ENCODE data around the gene RNF44.

The RNF44 gene

GRCh38 chr5:176508603-176509002, 28.6 kb downstream of the RNF44 start:
- no peak for DNase-seq (ENCODE audit: low read depth)
- no peak overlapping the region for H3K4me3 ChIP-seq (ENCODE audit: low read length)
- TF ChIP-seq CTCF (conservative IDR thresholded peaks at IDR 0.05; ENCODE audit: low read depth, low read length) = no peak

- no peak overlapping the region for H3K4me3 ChIP-seq (ENCODE audit: low read length)
- no peak for TF ChIP-seq CTCF (conservative IDR thresholded peaks at IDR 0.05; ENCODE audit: low read depth, low read length)
- no peak for DNase-seq (ENCODE audit: low read depth)
Observed at GRCh38 chr5:176507911-176508310, 29.3 kb downstream of the RNF44 start.

DNA sequence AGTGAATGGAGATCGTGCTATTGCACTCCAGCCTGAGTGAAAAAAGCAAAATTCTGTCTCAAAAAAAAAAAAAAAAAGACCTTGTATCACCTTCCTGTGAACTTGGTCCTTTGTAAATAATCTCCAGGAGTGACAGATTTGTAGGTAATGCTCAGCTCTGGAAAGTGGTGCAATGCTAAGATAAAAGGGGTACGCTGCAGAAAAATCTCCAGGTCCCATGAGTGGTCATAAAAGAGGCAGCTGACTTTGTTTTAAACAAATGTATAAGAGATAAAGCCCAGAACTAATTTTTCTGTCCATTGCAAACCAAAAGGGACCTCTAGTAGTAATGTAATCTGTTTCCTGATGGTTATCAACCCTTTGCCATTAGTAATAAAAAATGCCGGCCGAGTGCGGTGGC, 33.7 kb downstream of the RNF44 start:
- DNase-seq (ENCODE audit: low read depth) = no peak
- TF ChIP-seq CTCF (conservative IDR thresholded peaks at IDR 0.05; ENCODE audit: low read depth, low read length) = no peak
- H3K4me3 ChIP-seq (ENCODE audit: low read length) = no peak overlapping the region

GRCh38 chr5:176501333-176501732, 35.9 kb downstream of the RNF44 start:
- no peak for TF ChIP-seq CTCF (conservative IDR thresholded peaks at IDR 0.05; ENCODE audit: low read depth, low read length)
- DNase-seq (ENCODE audit: low read depth) = no peak
- no peak overlapping the region for H3K4me3 ChIP-seq (ENCODE audit: low read length)

GRCh38 chr5:176500511-176500910, 36.7 kb downstream of the RNF44 start:
- no peak overlapping the region for H3K4me3 ChIP-seq (ENCODE audit: low read length)
- TF ChIP-seq CTCF (conservative IDR thresholded peaks at IDR 0.05; ENCODE audit: low read depth, low read length) = no peak
- no peak for DNase-seq (ENCODE audit: low read depth)

- TF ChIP-seq CTCF (conservative IDR thresholded peaks at IDR 0.05; ENCODE audit: low read depth, low read length) = no peak
- H3K4me3 ChIP-seq (ENCODE audit: low read length) = no peak overlapping the region
- DNase-seq (ENCODE audit: low read depth) = no peak
Observed at GRCh38 chr5:176499273-176499672, 37.9 kb downstream of the RNF44 start.

- TF ChIP-seq CTCF (conservative IDR thresholded peaks at IDR 0.05; ENCODE audit: low read depth, low read length) = no peak
- DNase-seq (ENCODE audit: low read depth) = no peak
Observed at GRCh38 chr5:176497852-176498251, 39.4 kb downstream of the RNF44 start.

More at GRCh38 chr5:176497852-176498251, 39.4 kb downstream of the RNF44 start:
- no peak overlapping the region for H3K4me3 ChIP-seq (ENCODE audit: low read length)
